ENCODE measurements around the gene ITGB5.

The ITGB5 gene

DNA sequence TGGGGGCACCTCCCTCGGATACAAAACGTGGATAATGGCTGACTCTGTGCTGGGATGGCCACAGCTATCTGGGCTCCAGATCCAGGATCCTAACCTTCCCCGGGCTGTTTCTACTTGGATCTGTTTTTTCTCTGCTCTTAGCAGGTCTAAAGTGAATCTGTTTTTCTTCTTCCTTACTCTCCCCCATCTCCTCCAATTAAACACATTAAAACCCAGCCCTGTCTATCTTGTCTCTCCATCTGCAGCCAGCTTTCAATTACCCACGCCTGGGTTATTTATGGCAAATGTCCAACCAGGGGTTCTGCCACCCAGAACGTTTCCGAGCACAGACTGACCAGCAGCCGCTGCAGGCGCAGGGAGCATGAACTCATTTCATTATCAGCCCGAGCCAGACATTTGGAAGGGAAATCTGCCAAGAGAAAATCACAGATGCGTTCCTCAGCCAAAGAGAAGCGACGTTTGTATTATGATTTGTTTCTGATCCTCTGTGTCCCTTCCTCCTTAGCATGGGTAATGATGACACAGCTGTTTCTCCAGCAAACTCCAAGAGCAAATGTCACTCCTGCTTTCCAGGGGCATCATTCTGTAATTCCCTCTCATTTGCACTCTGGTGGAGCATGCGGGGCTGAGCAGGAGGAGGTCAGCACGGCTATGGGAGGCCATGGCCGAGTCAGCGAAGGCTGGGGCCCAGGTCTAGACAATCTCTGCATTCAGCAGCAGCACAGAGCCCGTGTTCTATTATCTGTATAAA is 114.9 kb downstream of the ITGB5 start:
- ChIA-PET POLR2A (no interaction called here), CTCF (interaction anchor here (1.2 to 8.1 kb wide), 4 partner anchors 11 to 213 kb away, joined by 3 to 56 read pairs (median 9); no protein-coding TSS in a partner anchor)
- no peak for DNase-seq (ENCODE audit: extremely low spot score)

DNA sequence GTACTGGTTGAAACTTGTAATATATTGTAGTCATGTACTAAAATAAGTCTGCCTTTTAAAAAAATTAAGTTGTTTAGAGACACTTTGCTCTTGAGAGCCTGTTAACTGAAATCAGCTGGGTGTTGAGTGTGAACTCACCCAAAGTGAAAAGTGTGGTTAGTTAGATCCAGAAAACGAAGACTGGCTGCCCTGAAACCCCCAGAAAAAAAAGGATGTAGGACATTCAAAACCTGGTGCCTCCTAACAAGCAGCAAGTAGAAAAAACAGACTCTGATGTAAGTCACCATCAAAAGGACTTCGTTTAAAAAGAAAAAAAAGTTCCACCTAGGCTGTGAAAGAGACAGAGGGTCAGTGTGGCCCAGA is 116.1 kb downstream of the ITGB5 start:
- DNase-seq (ENCODE audit: extremely low spot score) = no peak
- ChIA-PET CTCF (interaction anchor here (1.1 to 8.1 kb wide), 6 partner anchors 9 to 212 kb away, joined by 3 to 56 read pairs (median 4); no protein-coding TSS in a partner anchor), POLR2A (no interaction called here)
- TF ChIP-seq, protein P1, sequence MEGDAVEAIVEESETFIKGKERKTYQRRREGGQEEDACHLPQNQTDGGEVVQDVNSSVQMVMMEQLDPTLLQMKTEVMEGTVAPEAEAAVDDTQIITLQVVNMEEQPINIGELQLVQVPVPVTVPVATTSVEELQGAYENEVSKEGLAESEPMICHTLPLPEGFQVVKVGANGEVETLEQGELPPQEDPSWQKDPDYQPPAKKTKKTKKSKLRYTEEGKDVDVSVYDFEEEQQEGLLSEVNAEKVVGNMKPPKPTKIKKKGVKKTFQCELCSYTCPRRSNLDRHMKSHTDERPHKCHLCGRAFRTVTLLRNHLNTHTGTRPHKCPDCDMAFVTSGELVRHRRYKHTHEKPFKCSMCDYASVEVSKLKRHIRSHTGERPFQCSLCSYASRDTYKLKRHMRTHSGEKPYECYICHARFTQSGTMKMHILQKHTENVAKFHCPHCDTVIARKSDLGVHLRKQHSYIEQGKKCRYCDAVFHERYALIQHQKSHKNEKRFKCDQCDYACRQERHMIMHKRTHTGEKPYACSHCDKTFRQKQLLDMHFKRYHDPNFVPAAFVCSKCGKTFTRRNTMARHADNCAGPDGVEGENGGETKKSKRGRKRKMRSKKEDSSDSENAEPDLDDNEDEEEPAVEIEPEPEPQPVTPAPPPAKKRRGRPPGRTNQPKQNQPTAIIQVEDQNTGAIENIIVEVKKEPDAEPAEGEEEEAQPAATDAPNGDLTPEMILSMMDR (IDR thresholded peaks at IDR 0.05; ENCODE audit: control extremely low read depth, extremely low read depth, low read depth, missing control alignments) = no peak

More for the DNA sequence above, 114.9 kb downstream of the ITGB5 start:
- TF ChIP-seq, protein P1 (IDR thresholded peaks at IDR 0.05; ENCODE audit: control extremely low read depth, extremely low read depth, low read depth, missing control alignments) = no peak

DNA sequence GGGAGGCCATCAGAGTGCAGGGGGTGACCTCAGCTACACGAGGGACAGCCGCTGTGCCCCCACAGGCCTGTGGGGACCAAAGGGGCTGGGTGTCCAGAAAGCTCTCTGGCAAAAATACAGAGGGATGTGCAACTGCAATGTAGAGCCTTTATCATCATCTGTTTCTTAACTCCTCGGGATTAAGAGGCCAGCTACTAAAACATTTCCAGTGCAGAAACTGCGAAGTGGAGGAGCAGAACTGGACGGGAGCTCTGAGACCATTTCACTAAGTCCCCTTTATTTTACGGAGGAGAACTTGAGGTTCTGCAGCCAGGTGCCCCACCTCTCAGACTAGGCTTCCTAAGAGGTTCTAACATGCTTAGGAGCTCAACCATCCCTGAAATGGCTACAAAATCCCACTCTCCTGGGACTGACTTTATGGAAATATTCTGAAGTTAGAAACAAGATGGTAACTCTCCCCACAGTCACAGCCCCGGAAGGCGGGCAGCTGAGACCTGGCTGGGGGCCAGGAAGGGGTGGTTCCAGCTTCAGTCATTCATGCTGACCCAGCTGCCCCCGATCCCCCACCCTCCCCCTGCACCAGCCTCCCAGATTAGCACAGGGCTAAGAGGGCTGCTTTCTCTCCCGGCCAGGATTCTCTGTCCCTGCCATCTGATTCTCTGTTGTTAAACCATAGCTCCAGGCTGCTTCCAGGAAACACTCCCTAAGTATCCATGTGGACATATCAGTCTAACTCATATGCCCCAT is 116.7 kb downstream of the ITGB5 start:
- TF ChIP-seq, protein P1 (IDR thresholded peaks at IDR 0.05; ENCODE audit: control extremely low read depth, extremely low read depth, low read depth, missing control alignments) = no peak
- DNase-seq (ENCODE audit: extremely low spot score) = no peak
- ChIA-PET CTCF (interaction anchor here (1.1 to 8.1 kb wide), 7 partner anchors 9 to 131 kb away, joined by 3 to 56 read pairs (median 3); no protein-coding TSS in a partner anchor), POLR2A (no interaction called here)

DNA sequence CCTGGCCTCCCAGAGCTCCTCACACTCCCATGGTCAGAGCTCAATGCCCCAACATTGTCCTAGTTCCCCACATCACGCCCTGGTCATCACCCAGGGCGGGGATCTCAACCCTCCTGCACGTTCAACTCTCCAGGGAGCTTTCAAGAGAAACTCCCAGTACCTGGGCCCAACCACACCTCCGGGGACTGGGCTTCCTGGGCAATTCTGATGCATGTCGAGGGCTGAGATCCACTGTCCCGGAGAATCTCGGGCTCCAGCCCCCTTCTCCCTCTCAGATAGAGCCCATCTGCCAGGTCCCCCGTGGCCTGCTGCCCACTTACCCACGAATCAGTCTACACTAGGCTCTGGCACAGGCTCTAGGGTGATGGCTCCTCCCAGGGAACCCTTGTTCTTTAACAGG is 117.7 kb downstream of the ITGB5 start:
- ChIA-PET POLR2A (no interaction called here), CTCF (interaction anchor here (0.6 to 8.1 kb wide), 9 partner anchors 9 to 132 kb away, joined by 3 to 56 read pairs (median 3); no protein-coding TSS in a partner anchor)
- TF ChIP-seq, protein P1 (IDR thresholded peaks at IDR 0.05; ENCODE audit: control extremely low read depth, extremely low read depth, low read depth, missing control alignments) = no peak
- DNase-seq (ENCODE audit: extremely low spot score) = no peak

DNA sequence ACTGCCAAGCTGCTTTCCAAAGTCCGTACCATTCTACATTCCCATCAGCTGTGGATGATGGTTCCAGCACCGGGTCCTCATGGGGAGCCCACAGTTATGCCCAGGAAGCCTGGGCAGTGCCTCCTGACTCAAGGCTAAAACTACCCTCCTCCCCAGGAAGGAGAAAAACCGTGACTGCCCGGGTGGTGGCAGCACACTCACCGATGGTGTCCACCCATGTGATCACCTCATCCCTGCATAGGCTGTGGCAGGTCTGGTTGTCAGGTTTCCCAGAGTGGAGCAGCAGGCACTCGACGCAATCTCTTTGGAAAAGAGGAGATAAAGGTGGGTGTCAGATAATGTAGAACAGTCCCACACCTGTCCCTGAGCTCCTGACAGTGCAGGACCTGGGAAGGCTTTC is 118.4 kb downstream of the ITGB5 start:
- peak; percentile 74 for DNase-seq (ENCODE audit: extremely low spot score)
- POLR2A ChIA-PET = no interaction called here
- CTCF ChIA-PET = interaction anchor here (0.6 to 8.1 kb wide), 9 partner anchors 9 to 133 kb away, joined by 3 to 56 read pairs (median 3); no protein-coding TSS in a partner anchor
- TF ChIP-seq, protein P1 (IDR thresholded peaks at IDR 0.05; ENCODE audit: control extremely low read depth, extremely low read depth, low read depth, missing control alignments) = peak; percentile 64

DNA sequence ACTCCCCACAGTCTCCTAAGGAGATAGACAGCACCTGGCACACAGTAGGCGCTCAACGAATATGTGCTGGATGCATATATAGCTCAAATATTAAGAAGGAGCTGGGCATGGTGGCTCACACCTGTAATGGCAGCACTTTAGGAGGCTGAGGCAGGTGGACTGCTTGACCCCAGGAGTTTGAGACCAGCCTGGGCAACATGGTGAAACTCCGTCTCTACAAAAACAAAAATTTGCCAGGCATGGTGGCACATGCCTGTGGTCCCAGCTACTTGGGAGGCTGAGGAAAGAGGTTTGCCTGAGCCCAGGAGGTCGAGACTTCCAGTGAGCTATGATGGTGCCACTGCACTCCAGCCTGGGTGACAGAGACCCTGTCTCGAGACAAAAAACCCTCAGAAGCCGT is 119.5 kb downstream of the ITGB5 start:
- no peak for DNase-seq (ENCODE audit: extremely low spot score)
- ChIA-PET POLR2A (interaction anchor here (0.7 kb wide), 1 partner anchor 1557 kb away, joined by 3 read pairs; no protein-coding TSS in a partner anchor), CTCF (interaction anchor here (0.8 to 8.1 kb wide), 4 partner anchors 7 to 209 kb away, joined by 3 to 56 read pairs (median 20); no protein-coding TSS in a partner anchor)
- TF ChIP-seq, protein P1 (IDR thresholded peaks at IDR 0.05; ENCODE audit: control extremely low read depth, extremely low read depth, low read depth, missing control alignments) = no peak

All from GM10248 (cell line).